Middle frontal gyrus (tissue), 1 donor: Measurements from ENCODE around the gene GRB14.

Experiments used
- DNase-seq: peaks from one replicate; pipeline ENCODE4 v3.0.0-alpha.2; 2015; ENCODE audit warnings: low spot score; ENCODE audit errors: extremely low spot score

The GRB14 gene

GRCh38 chr2:164613321-164613982 lies 7.8 kb downstream of the GRB14 start:
- DNase-seq = no peak

GRCh38 chr2:164609790-164610189 lies 11.5 kb downstream of the GRB14 start:
- no peak for DNase-seq

GRCh38 chr2:164606557-164606956 lies 14.7 kb downstream of the GRB14 start:
- DNase-seq = no peak

GRCh38 chr2:164605295-164605694 lies 16.0 kb downstream of the GRB14 start:
- no peak for DNase-seq

GRCh38 chr2:164600763-164601162 lies 20.5 kb downstream of the GRB14 start:
- DNase-seq = no peak

GRCh38 chr2:164599954-164600589 lies 21.2 kb downstream of the GRB14 start:
- no peak for DNase-seq

GRCh38 chr2:164597983-164598382 lies 23.3 kb downstream of the GRB14 start:
- DNase-seq = no peak

GRCh38 chr2:164595031-164595430 lies 26.3 kb downstream of the GRB14 start:
- no peak for DNase-seq

GRCh38 chr2:164593959-164594358 lies 27.3 kb downstream of the GRB14 start:
- no peak for DNase-seq

- no peak for DNase-seq
These were observed 27.7 kb downstream of the GRB14 start for GRCh38 chr2:164593541-164593940.

GRCh38 chr2:164589522-164589921 lies 31.8 kb downstream of the GRB14 start:
- no peak for DNase-seq

- no peak for DNase-seq
These were observed 40.2 kb downstream of the GRB14 start for GRCh38 chr2:164581050-164581449.

GRCh38 chr2:164574931-164575330 lies 46.4 kb downstream of the GRB14 start:
- no peak for DNase-seq

- DNase-seq = no peak
These were observed 50.8 kb downstream of the GRB14 start for GRCh38 chr2:164570475-164570874.

GRCh38 chr2:164569378-164569777 lies 51.9 kb downstream of the GRB14 start:
- DNase-seq = no peak

- DNase-seq = no peak
These were observed 53.0 kb downstream of the GRB14 start for GRCh38 chr2:164568317-164568716.

- DNase-seq = no peak
These were observed 53.8 kb downstream of the GRB14 start for GRCh38 chr2:164567335-164567989.

- DNase-seq = no peak
These were observed 55.9 kb downstream of the GRB14 start for GRCh38 chr2:164565359-164565758.

GRCh38 chr2:164562666-164563065 lies 58.6 kb downstream of the GRB14 start:
- no peak for DNase-seq

GRCh38 chr2:164561991-164562390 lies 59.3 kb downstream of the GRB14 start:
- DNase-seq = no peak

- no peak for DNase-seq
These were observed 59.9 kb downstream of the GRB14 start for GRCh38 chr2:164561416-164561815.

GRCh38 chr2:164560902-164561301 lies 60.4 kb downstream of the GRB14 start:
- no peak for DNase-seq
